ENCODE data around the gene CCDC85A.

CCDC85A gene

DNA sequence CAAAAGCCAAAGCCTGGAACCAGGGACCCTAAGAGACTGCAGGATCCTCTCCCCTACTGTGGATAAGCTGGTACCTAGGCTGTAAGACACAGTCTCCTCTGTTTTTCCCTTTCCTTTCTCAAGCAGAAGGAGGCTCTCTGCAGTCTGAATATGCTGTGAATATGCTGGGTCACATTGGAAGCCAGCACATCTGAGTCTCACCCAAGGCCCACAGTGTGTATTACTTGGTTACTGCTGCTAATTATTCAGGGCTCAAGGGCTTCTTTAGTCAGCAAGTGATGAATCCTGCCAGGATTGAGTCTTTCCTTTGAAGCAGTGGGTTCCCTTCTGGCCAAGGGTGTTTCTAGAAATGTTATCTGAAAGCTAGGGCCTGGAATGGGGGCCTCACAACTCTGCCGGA is 60.7 kb downstream of the CCDC85A start:
- no peak for DNase-seq

DNA sequence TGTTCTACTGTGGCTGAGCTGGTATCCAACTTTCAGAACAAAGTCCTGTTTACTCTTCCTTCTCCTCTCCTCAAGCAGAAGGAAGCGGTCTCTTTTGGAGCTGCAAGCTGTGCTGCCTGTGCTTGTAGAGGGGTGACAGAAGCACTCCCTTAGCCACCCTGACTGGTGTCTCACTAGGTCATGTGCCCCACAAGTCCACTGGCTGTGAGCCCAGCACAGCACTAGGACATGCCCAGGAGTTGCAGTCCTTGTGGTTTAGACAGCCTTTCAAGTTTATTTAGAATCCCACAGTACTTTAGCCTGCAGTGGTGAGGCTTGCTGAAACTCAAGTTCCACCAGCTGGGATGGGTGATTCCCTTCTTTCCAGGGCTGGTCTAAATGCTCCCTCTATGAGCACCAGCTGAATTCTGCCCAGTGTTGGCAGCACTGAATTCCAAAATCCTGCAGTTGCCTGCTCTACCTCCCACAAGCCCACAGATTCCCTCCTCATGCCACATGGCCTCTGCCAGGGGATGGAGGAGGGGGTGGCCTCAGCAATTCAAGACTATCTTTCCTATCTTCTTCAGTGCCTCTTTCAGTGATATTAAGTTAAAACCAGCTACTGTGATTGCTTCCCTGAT is 61.2 kb downstream of the CCDC85A start:
- no peak for DNase-seq

- DNase-seq = no peak
Observed at GRCh38 chr2:56248965-56249742, 65.4 kb downstream of the CCDC85A start.

DNA sequence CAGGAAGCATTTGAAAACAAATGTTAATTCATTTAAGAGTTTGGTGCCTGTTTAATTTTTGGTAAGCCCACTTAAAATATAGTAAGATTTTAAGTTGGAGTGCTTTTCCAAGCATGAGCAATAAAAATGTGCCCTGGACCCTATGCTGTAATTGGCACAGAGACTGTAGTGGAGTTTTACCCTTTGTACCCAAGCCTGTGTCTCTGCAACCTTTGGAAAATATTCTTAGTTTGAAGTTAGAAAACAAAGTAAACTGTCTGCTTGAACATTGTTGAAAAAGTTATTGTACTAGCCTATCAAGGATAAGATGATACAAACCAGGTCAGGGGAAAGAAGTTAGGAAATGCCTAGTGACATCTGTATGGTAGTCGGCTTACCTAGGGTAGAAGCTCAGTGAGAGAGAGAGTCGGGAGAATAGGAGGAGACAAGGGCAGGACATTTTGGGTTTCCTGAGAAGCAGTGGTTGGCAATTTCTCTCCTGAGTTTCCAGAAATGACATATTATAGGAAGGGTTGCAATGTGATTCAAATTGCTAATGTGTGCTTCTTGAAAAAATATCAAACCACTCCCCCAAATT is 66.5 kb downstream of the CCDC85A start:
- DNase-seq = no peak

GRCh38 chr2:56260415-56260814 is 76.6 kb downstream of the CCDC85A start:
- DNase-seq = no peak

DNA sequence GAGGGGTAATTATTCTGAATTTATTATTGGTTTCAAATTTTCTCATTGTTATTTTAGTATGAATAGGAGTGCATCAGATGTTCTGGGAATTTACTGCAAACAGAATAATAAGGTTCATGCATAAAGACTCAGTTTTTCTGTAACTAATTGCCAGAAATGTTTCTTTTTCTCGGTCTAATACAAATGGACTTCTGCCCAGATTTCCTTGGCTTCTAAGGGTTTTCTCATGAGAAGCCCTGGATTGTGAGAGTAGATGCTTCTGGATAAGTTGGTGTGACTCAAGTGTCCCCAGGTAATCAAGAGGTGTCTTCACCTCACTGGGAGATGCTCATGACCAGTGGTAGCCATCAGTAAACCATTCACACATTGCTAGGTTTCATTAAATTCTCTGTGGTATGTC is 78.5 kb downstream of the CCDC85A start:
- DNase-seq = no peak

GRCh38 chr2:56263876-56264275 is 80.1 kb downstream of the CCDC85A start:
- DNase-seq = no peak

DNA sequence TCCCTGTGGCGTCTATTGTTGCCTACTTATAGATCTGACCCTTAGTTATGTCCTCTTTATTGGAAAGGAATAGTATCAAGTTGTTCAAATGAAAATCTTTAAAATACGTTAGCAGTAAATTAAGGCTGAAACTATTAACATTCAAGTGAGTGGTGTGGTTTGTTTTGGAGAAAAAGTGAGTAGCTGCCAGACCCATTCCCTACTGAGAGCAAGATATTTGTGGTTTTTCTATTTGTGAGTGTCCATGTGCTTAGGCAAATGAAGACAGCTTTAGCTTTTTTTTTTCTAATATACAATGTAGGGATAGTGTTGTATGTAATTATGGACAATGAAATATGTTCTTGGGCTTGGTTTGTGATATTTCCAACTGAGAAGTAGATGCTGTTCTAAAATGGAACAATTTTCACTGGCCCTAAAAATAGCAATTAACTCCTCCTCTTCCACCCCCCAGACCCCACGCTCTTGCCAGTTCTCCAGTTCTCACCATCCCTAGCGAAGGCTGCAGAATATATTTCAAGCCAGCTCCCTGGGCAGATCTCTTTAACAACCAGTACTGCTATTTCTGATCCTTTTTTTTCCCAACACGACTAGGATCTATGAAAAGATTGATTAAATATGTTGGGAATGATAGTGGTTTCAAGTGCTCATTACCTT is 83.1 kb downstream of the CCDC85A start:
- no peak for DNase-seq

GRCh38 chr2:56267415-56267788 is 83.6 kb downstream of the CCDC85A start:
- DNase-seq = no peak

DNA sequence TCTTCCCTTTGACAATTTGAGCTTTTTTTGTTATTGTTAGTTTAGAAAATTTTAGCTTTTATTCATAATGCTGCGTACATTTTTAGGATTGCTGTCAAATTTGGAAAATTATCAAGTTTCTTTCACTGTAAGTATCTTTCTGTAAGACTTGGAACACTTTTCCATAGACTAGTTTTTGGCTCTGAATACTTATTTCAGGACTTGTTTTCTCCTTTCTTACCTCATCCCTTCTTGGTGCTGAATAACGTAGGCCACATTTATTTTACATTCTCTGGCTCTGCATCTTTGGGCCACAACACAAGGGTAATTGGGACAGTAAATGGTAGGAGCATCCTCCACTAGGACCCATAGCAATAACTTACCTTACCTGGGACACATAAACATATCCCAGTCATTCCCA is 85.1 kb downstream of the CCDC85A start:
- DNase-seq = no peak

- no peak for DNase-seq
Observed at GRCh38 chr2:56271275-56271674, 87.5 kb downstream of the CCDC85A start.

GRCh38 chr2:56285224-56285623 is 101.4 kb downstream of the CCDC85A start:
- DNase-seq = no peak

DNA sequence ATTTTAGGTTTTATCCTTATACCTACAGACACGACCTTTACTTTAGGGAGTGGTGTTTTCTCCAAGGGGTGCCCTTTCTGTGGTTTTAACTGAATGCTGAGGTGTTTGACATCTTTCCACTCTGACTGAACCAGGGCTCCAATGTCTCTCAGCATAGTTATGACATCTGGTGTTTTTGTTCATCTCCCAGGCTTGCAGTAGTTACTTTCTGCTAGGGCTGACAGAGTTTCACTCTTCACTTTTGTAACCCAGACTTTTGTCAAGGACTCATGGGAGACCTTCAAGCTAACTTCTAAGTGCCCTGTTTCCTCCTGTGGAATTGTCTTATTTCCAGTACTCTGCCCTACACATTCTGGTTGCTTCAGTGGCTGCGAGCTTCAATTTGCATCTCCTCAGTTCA is 103.1 kb downstream of the CCDC85A start:
- no peak for DNase-seq

DNA sequence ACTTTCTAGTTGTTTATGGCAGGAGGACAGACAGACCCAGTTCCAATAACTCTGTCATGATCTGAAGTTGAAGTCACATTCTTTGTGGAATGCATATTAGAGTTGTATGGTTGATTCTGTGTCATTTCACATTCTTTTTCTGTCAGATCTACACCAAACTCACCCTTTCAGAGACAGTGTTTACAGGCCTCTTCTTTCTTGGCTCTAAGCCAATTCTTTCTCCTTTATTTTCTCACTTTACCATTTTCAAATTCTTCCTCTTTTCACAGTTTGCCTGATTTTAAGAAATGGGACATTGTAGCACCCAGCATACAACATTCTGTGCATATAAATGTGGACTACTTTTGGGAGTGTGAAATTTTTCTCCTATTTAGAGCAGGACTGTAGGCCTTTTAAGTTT is 103.7 kb downstream of the CCDC85A start:
- DNase-seq = no peak

DNA sequence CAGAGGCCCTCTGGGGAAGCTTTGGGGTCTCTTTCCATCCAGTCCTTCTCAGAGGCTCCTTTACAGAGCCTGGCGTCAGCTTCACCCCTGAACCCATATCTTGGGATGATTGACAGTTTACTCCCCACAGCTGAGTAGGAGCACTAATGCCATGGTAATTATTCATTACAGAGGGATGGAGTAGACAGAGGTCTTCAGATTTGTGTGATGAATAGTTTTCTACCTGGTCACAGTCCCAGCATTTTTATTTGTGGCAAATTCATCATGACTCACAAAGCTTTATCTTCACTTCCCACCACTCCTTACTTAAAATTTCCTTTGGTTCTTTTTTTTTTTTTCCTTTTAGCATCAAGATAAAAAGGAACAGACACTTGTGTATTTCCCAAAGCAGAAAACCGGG is 104.2 kb downstream of the CCDC85A start:
- no peak for DNase-seq

DNA sequence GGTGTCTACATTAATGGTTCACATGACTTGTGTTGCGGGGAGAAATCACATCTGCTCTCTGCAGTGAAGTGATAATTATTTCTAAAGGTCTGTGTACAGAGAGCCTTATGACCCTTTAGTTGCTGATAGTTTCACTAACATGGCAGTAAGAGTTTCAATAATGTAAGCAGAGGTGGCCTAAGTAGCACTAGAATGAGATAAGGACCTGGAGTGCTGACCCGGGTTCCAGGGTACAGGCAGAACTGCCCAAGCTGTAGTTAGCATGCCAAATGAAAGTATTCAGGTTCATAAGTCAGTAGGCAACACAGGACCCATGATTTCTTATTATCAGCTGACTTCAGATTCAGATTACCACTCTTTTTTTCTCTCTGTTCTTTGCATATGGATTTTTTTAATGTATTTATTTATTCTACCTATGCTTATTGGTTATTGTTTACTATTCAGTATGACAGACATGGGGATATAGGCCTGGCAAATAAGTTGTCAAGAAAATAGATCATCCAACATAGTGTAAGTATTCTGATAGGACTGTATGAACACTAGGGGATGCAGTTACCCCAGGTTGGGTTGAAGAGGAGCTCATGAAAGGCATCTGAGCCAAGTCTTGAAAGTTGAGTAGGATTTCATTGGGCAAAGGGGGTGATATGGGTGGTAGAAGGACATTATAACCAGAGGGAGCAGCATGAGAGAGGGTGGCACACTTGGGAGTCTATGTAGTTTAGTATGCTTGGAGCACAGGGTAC is 105.2 kb downstream of the CCDC85A start:
- DNase-seq = no peak

- no peak for DNase-seq
Observed at GRCh38 chr2:56291711-56292110, 107.9 kb downstream of the CCDC85A start.

DNA sequence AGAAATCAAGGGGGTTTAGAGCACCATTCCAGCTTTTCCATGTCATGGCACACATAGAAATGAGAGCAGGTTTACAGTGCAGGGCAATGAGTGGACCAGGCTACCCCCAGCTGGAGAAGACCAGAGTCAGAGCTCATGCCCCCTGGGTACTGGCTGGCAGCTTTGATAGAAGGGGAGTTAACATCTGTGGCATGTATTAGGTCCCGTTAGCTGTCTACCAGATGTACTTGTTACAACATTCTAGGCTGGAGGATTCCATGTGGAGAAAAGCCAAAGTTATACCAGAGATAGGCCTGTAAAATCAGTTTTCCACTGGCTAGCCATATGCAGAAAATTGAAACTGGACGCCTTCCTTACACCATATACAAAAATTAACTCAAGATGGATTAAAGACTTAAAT is 109.2 kb downstream of the CCDC85A start:
- no peak for DNase-seq

DNA sequence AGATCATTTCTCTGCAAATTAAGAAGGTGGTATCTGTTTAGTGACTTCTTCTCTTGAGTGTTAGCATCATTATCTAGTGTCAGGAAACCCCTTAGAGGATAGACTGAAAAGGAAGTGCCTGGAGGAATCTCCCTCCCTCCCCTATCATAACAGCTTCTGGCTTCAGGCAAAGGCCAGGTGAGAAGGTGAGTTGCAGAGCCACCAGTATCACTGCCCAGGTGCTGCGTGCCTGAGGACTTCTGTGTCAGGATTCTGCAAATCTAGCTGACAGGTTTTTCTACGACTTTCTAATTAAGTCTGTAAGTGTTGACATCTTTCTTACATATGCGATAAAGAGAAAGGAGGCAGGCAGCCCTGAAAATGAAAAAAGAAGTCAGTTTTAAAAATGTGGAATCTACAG is 111.9 kb downstream of the CCDC85A start:
- DNase-seq = no peak

- no peak for DNase-seq
Observed at GRCh38 chr2:56297671-56298070, 113.9 kb downstream of the CCDC85A start.

DNA sequence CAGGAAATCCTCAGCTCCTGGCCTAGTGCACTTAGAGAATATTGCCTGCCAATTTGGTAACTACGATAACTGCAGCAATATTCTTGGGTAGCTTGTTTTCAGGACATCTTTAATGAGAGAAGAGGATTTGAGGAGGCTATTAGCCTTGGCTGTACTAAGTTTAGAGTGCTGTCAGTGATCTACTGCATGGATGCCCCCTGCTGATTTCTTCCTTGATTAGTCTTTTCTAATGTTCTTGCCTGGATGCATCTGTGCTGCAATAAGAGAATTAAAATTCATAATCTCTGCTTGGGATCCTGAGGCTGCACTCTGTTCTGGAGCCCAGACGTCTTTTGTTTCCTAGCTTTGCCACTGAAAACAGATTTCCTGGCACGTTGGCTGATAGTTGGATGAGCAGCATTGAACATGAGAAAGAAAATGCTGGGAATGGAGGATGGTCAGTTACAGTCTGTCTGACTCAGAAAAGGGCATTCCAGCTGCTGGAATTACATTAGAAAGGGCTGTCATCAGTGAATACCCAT is 115.4 kb downstream of the CCDC85A start:
- DNase-seq = no peak

GRCh38 chr2:56309626-56310170 is 125.9 kb downstream of the CCDC85A start:
- no peak for DNase-seq

DNA sequence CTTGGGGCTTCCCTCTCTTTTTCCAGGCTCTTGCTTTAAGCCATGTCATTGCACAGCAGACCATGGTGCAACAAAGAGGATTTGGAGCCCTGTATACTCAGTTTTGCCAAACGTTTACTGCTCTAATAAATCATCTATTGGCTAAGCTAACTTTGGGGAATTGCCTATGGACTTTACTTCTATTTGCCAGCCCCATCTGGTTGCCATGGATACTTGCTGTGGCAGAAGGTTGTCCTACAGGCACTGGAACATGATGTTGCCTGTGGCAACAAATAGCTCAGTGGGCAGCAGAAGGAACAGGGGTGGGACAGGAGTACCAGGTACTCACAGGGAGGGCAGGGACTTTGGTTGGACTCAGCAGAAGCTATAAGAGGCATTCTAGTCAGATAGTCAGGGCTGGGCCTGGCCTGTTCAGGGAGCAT is 129.7 kb downstream of the CCDC85A start:
- DNase-seq = no peak

Data from SHP77 treated with DMSO at 0.1 percent for 48 hours (cell line).